Stimulated activated CD4-positive, alpha-beta T cell treated with anti-CD3 and anti-CD28 coated beads, TNF-alpha, amount 100 ng/mL, for 1 hour (primary cell): Measurements from ENCODE around the gene AGAP2.

Source experiments
- DNase-seq, 3 donors: peaks; one replicate each; pipeline ENCODE4 v3.0.0-alpha.2; 2020; ENCODE audit warnings: low read depth in 3 of 3, low spot score in 1 of 3

Gene AGAP2

GRCh38 chr12:57767876-57768275 lies 29.3 kb upstream of the AGAP2 start:
- DNase-seq, result no peak

DNA sequence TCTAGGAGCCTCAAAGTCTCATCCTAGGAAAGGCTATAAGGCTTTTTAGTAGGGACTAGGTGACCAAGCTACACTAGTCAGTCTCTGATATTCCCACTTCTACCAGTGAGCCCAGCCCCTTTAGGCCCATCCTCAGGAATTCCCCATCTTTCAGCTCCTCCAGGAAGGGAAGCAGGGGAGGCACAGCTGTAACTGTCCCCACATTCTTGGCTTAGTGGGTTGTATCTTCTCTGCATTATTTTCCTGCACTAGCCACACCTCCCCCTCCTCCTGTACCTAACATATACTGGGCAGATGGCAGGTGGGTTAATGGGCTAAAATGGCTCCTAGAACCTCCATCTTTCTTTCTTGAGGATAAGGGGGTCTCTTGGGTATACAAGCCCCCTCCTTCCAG lies 28.8 kb upstream of the AGAP2 start:
- no peak for DNase-seq

GRCh38 chr12:57766464-57767304 lies 28.1 kb upstream of the AGAP2 start, which contains the start of gene CYP27B1:
Gene CYP27B1, minus strand, starts transcription at chr12:57767078. Its CDS starts 37 bp downstream, at chr12:57767041.
- DNase-seq, result no peak

- no peak for DNase-seq
Observed at GRCh38 chr12:57765698-57766463, 27.3 kb upstream of the AGAP2 start.

- no peak for DNase-seq
Observed at GRCh38 chr12:57765003-57765697, 26.6 kb upstream of the AGAP2 start.

DNA sequence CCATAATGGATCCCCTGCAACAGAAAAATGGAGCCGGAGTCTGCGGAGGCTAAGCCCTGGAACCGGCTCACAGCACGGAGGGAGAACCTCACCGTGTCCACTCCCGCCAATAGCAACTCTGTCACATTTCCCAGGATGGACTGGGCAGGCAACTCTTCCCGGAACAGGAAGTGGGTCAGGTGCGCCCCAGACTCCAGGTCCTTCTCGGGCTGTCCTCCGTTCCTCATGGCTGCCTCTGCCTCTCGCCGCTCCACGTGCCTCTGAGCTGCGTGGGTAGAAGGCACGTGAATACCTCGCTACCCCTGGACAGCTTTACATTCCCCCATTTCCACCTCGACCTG lies 26.1 kb upstream of the AGAP2 start:
- DNase-seq, result no peak

DNA sequence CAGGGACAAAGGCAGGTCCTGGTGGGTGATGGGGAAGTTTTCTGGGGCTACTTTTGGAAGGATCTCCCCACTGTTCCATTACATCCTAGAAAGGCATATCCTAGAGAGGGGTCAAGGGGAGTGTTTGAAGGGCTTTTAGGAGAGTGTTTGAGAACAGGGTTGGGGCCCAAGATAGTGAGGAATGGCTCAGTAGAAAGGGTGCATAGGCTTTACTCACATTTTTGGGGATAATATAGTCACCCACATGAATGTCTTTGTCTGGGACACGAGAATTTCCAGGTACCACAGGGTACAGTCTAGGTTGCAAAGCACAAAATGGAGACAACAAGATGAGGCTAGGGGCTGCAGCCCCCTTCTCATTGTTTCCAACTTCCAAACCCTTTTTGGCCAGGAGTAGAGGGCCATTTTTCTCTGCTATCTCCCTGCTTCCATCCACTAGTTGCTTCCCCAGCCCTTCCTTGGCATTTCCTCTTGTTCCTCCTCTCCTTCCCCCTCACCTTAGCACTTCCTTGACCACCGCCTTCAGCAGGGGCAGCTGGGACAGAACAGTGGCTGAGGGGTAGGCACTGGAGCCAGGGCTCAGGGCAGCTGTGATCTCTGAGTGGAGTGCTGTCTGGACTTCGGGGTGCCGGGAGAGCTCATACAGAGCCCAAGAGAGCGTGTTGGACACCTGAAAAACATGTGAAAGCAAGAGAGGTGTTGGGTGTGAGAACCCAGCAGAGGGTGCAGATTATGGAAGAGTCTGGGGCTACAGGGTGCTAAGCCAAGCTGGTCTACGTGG lies 25.5 kb upstream of the AGAP2 start:
- no peak for DNase-seq

GRCh38 chr12:57762463-57762862 lies 23.9 kb upstream of the AGAP2 start:
- DNase-seq, result no peak

DNA sequence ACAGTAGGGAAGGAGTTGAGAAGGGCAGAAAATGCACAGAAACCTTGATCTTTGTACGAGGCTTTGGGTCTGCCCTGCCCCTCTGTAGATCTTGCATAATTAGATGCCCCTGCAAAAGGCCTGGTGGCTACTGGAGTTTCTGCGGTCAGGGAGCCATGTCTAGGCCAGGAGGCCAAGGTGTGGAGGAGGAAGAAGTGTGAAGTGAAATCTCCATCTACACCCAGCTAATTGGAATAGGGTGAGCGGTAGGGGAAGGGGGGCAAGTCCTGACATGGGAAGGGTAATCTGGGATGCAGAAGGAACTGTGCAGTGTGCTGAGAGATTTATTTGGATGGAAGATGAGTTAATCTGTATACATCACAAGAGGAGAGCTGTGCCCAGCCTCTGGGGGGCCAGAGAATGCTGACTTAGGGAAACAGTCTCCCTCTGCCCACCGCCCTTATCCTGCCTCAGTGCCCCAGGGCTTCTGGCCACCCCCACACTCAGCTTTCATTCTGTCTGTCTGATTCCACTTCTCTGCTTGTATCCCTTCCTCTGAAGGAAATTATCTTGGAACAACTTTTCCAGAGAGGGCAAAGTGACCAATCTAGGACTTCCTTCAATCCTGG lies 23.0 kb upstream of the AGAP2 start:
- DNase-seq, result no peak

DNA sequence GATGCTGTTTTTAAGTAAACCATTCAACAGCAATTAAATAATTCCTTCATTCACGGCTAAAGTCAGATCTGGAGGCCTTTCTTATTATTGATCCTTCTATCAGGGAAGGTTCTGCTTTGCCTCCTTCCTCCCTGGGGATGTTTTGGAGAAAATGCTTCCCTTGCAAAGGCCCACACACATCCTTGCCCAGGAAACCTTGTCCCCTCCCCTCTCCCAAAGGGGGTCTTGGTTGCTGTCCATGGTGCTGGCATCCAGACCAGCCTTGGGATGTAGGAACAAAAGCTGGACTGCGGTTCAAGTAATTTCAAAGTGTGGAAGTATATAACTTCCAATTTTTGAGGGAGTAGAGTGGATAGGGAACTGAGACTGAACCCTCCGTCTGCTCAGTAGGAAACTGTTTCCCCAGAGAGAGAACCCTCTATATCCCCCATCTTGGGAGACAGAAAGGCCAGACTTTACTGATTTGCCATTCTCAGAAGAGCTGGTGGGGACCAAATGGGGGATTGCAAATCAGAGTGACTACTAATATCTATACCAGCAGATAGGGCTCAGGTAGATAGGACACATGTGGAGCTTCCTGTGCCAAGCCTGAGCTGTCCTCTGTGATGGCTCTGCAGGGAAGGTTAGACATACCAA lies 21.9 kb upstream of the AGAP2 start:
- no peak for DNase-seq

- DNase-seq, result no peak
Observed at GRCh38 chr12:57759360-57759980, 20.9 kb upstream of the AGAP2 start.

GRCh38 chr12:57758552-57759359 lies 20.2 kb upstream of the AGAP2 start:
- DNase-seq, result no peak

DNA sequence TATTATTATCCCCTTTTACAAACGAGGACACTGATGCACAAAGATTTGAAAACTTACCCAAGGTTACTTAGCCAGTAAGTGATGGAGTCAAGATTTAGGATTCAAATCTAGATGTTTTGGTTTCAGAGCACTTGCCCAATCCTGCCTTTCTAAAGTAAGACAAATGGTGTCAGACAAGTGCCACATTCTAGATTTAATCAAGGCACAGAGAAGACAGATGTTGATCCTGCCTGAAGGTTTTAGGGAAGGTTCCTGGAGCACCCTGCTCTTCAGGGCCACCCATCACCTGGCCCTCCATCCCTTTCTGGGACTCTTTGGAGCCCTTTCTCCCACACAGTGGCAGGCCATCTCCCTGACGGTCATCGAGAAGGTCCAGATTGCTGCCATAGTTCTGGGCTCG lies 19.2 kb upstream of the AGAP2 start:
- DNase-seq, result no peak

DNA sequence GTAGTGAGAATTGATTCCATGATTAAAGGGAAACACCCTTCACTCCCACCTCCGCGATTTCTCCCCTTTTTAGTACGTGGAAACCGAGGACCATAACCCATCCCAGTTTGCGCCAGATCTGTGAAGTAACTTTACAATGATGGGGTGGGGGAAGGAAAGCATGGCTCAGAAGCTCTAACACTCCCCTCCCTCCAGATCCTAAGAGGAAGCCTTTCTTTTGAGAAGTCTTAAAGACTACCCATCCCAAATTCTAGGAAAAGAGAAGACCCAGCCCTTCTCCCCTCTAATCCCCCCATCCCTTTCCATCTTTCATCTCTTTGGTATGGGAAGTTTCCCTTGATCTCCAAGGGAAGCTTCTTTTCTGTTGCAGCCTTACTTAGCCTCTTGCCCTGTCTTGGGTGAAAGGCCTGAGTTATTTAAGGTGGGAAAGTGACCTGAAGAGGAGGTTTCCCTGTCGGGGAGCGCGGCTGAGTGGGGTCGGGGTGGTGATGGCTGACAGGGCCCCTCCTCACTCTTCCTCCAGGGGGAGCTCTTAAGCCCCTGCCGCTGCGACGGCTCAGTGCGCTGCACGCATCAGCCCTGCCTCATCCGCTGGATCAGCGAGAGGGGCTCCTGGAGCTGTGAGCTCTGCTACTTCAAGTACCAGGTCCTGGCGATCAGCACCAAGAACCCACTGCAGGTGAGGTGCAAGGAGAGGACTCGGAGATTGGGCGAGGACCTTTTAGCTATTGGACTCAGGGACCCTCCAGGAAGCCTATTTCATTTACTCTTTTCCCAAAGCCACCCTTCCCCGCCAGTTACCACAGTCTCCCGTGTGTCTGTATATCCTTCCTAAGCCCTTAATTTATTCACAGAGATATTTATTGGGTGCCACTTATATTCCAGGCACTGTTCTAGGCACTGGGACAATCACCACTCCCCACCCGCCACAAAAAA lies 18.1 kb upstream of the AGAP2 start:
- peak in 2 of 3 donors; percentile 39 to 56 for DNase-seq

DNA sequence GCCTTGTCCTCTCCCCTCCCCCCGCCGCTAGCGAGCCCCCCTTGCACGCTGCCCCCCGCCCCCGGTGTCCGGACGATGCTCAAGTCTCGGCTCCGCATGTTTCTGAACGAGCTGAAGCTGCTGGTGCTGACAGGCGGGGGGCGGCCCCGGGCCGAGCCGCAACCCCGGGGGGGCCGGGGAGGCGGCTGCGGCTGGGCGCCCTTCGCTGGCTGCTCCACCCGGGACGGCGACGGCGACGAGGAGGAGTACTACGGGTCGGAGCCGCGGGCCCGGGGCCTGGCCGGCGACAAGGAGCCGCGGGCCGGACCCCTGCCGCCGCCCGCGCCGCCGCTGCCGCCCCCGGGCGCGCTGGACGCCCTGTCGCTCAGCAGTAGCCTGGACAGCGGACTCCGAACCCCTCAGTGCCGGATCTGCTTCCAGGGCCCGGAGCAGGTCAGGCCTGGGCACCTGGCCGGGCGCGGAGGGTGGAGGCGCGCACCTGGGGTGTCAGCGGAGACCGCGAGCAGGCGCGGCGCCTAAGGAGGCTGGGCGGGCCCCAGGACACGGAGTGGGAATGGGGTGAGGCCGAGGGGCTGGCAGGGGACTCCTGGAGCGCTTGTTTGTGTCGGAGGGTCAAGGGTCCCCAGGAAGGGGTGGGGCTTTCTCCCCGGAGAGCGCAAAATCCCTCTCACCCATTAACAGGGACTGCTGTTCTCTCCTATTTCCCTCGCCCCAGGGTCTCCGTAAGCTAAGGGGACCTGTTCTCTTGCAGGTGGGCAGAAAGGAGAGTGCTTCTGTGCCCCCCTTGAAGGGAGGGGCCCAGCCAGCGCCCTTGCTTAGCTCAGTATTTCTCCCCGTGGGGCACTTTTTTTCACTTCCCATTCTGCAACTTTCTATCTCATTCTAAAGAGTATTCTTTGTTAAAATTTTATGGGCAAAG lies 17.2 kb upstream of the AGAP2 start:
- DNase-seq, result no peak

- no peak for DNase-seq
Observed at GRCh38 chr12:57755194-57755453, 16.6 kb upstream of the AGAP2 start.
